ENCODE measurements around the gene COA6. TPM values are rescaled to one million over a fixed set of nuclear protein-coding genes. Genes with fewer than 3 reads are reported as not detected.

Gene COA6
- total RNA-seq, 1 donor from 2014 or later = 32.0 TPM

DNA sequence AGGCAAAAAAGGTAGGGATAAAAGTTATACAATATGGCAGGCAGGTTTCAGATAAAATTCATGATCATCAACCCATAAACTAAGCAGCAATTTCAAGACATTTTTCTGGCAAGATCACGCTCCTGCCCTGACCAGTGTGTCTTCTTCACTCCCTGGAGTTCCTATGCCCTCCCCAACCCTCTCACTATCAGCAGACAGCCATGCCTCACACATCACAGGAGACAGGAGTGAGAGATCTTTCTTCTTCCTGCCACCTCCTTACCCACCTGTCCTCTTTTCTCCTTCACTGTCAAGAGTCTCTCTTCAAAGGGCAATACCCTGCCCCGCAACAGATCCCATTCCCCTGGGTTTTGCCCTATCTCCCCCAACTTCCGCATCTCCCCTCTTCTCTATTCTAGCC lies 28.4 kb downstream of the COA6 start:
- DNase-seq (ENCODE audit: low read depth, low spot score) = no peak
- TF ChIP-seq, protein P1, sequence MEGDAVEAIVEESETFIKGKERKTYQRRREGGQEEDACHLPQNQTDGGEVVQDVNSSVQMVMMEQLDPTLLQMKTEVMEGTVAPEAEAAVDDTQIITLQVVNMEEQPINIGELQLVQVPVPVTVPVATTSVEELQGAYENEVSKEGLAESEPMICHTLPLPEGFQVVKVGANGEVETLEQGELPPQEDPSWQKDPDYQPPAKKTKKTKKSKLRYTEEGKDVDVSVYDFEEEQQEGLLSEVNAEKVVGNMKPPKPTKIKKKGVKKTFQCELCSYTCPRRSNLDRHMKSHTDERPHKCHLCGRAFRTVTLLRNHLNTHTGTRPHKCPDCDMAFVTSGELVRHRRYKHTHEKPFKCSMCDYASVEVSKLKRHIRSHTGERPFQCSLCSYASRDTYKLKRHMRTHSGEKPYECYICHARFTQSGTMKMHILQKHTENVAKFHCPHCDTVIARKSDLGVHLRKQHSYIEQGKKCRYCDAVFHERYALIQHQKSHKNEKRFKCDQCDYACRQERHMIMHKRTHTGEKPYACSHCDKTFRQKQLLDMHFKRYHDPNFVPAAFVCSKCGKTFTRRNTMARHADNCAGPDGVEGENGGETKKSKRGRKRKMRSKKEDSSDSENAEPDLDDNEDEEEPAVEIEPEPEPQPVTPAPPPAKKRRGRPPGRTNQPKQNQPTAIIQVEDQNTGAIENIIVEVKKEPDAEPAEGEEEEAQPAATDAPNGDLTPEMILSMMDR (conservative IDR thresholded peaks at IDR 0.05) = no peak
- Mint-ChIP-seq H3K4me1 (no peaks in the 10 kb centered on the region), H3K9me3 (no peaks in the 10 kb centered on the region), H3K36me3 (ENCODE audit: low read depth) (no peaks in the 10 kb centered on the region), H3K27ac (ENCODE audit: unreplicated experiment) (no peak overlapping the region), H3K27me3 (ENCODE audit: low read depth) (no peaks in the 10 kb centered on the region), H3K4me3 (no peak overlapping the region)

DNA sequence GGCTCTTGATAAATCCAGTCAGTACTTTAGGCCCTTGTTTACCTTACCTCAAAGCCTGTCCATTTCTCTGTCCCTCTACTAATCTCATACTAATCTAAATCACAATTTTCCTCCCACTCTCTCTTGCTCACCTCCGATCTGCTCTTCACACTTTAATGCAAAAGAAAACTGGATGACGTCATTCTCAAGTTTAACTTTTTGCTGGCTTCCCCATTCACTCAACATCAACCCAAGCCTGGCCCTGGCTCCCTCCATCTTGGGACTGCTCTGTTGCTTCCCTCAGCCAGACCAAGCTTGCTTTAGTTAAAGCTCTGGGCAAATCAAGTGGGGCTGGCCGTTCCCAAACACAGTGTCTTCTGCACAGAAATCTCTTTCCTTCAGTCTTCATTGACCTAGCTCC lies 29.7 kb downstream of the COA6 start:
- TF ChIP-seq, protein P1 (conservative IDR thresholded peaks at IDR 0.05) = no peak
- H3K9me3 Mint-ChIP-seq = no peaks in the 10 kb centered on the region
- no peak for DNase-seq (ENCODE audit: low read depth, low spot score)
- no peaks in the 10 kb centered on the region for H3K36me3 Mint-ChIP-seq (ENCODE audit: low read depth)
- no peaks in the 10 kb centered on the region for H3K4me1 Mint-ChIP-seq
- H3K4me3 Mint-ChIP-seq = no peak overlapping the region
- H3K27ac Mint-ChIP-seq (ENCODE audit: unreplicated experiment) = peak overlapping the region; percentile 3
- H3K27me3 Mint-ChIP-seq (ENCODE audit: low read depth) = no peaks in the 10 kb centered on the region

DNA sequence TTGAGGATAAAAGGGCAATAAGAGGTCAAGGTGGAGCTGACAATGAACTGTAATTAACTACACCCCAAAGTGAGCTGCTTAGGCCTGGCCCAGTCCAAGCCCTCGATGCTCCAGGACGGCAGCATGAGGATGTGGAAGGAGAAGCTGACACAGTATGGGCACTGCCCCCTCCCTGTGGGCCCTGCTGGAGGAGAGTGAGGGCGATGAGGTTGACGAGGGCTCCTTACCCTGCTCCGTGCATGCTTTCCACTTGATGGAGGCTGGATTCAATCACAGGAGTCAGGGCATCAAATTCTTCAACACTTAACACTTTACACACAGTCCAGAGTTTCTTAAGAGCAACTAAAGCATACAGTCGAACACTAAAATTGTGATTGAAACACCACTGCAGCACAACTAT lies 32.4 kb downstream of the COA6 start:
- no peak overlapping the region for H3K4me3 Mint-ChIP-seq
- H3K36me3 Mint-ChIP-seq (ENCODE audit: low read depth) = peaks cover 4% of the 10 kb centered on the region
- H3K27ac Mint-ChIP-seq (ENCODE audit: unreplicated experiment) = no peak overlapping the region
- no peak for DNase-seq (ENCODE audit: low read depth, low spot score)
- H3K4me1 Mint-ChIP-seq = no peaks in the 10 kb centered on the region
- TF ChIP-seq, protein P1 (conservative IDR thresholded peaks at IDR 0.05) = no peak
- H3K9me3 Mint-ChIP-seq = no peaks in the 10 kb centered on the region
- H3K27me3 Mint-ChIP-seq (ENCODE audit: low read depth) = no peaks in the 10 kb centered on the region

DNA sequence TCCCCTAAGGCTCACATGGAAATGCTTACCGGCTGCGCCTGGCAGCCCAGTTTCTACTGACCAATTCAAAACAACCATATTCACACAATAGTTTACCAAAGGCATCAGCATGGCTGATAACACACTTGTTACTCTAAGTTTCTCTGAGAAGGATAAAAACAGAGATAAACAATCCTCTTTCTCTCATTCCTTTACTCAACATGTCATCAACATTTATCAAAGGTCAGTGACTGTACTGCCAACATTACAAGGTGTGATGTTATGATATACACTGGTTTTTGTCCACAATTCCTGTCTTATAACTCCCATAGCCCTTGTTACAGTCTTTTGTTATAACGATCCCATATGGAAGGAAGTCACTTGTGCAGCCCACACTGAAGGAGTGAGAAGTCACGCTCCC lies 33.6 kb downstream of the COA6 start:
- no peaks in the 10 kb centered on the region for H3K4me1 Mint-ChIP-seq
- H3K36me3 Mint-ChIP-seq (ENCODE audit: low read depth) = peaks cover 4% of the 10 kb centered on the region
- TF ChIP-seq, protein P1 (conservative IDR thresholded peaks at IDR 0.05) = no peak
- no peaks in the 10 kb centered on the region for H3K27me3 Mint-ChIP-seq (ENCODE audit: low read depth)
- no peak for DNase-seq (ENCODE audit: low read depth, low spot score)
- no peak overlapping the region for H3K4me3 Mint-ChIP-seq
- H3K27ac Mint-ChIP-seq (ENCODE audit: unreplicated experiment) = peak overlapping the region; percentile 58
- no peaks in the 10 kb centered on the region for H3K9me3 Mint-ChIP-seq

DNA sequence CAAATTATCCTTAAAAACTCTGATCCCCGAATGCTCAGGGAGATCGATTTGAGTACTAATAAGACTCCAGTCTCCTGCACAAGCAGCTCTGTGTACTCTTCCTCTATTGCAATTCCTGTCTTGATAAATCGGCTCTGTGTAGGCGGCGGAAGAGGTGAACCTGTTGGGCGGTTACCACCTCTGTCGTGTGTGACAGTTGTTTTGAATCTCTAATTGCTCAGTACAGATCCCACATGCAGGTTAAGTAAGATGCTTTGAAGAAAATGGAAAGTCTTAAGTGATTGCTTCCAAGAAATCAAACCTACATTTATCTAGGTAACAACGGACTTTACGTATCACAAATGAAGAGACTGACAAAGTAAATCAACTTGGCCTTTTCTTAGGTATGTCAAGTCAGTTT lies 35.5 kb downstream of the COA6 start:
- H3K27ac Mint-ChIP-seq (ENCODE audit: unreplicated experiment) = peak overlapping the region; percentile 5
- TF ChIP-seq, protein P1 (conservative IDR thresholded peaks at IDR 0.05) = no peak
- H3K27me3 Mint-ChIP-seq (ENCODE audit: low read depth) = no peaks in the 10 kb centered on the region
- H3K36me3 Mint-ChIP-seq (ENCODE audit: low read depth) = peaks cover 13% of the 10 kb centered on the region
- H3K4me3 Mint-ChIP-seq = no peak overlapping the region
- no peaks in the 10 kb centered on the region for H3K9me3 Mint-ChIP-seq
- no peak for DNase-seq (ENCODE audit: low read depth, low spot score)
- H3K4me1 Mint-ChIP-seq = peaks cover 5% of the 10 kb centered on the region

DNA sequence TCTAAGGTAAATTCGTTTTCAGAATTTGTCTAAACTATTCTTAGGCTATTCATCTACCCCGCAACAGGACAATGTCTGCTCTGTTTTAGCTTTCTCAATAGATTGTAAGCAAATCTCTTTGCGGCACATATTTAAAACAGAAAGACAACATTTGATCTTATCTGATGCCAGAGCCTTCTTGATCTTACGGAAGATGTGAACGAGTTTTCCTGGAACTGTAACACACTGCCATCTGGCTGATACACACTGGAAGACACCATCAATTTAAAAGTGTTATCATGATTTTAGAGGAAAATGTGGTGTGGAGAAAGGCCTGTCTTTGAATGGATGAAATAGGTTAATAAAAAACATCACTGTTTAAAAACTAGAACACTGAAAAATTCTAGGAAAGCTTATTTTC lies 36.1 kb downstream of the COA6 start:
- Mint-ChIP-seq H3K4me3 (no peak overlapping the region), H3K4me1 (peaks cover 5% of the 10 kb centered on the region), H3K27ac (ENCODE audit: unreplicated experiment) (no peak overlapping the region), H3K27me3 (ENCODE audit: low read depth) (no peaks in the 10 kb centered on the region), H3K9me3 (no peaks in the 10 kb centered on the region), H3K36me3 (ENCODE audit: low read depth) (peaks cover 14% of the 10 kb centered on the region)
- TF ChIP-seq, protein P1 (conservative IDR thresholded peaks at IDR 0.05) = no peak
- DNase-seq (ENCODE audit: low read depth, low spot score) = no peak

Measured in neural crest cell (in vitro differentiated cells).